ELF-1 (cell line): ENCODE measurements around the gene HES1.
"Not testable (repeated sequence)": the region's sequence is repeated elsewhere in the genome, so short reads cannot be mapped to it uniquely, and the experiment has no call there.

Experiments used
- DNase-seq: peaks from one replicate; pipeline ENCODE4 v3.0.0-alpha.2; 2016; ENCODE audit warnings: low read depth, low spot score

The HES1 gene

DNA sequence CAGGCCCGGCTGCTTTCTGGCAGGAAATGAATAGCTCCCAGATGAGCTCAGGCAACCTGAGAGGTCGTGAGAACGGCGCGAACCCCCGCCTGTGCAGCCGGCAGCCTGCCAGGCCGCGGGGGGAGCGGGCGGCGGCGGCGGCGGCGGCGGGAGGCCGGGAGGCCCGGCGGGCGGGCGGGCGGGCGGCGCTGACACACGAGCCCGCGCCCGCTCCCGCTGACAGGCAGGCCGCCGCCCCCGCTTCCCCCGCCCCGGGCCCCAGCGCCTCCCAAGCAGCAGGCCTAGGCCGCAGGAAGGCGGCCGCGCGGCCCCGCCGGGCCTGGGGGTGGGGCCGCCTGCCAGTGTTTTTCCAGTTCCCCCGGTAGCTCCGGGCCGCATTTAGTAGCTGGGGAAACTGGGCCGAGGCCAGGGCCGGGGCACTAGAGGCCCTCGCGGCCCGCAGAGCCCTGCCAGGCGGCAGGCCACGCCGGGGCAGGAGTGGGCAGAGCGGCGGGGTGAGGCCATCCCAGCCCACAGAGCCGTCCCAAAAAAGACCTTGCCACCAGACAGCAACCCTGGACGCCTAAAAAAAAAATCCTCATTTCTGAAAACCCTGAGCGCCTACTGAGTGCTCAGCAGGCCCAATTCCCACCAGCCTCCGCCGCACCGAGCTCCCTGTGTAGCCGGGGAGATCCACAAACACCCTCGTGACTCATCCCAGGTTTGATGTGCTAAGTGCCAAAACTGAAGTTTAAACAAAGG is 5.6 kb downstream of the HES1 start:
- DNase-seq = peak; percentile 95

- peak; percentile 65 for DNase-seq
Observed at GRCh38 chr3:194142156-194142910, 6.4 kb downstream of the HES1 start.

DNA sequence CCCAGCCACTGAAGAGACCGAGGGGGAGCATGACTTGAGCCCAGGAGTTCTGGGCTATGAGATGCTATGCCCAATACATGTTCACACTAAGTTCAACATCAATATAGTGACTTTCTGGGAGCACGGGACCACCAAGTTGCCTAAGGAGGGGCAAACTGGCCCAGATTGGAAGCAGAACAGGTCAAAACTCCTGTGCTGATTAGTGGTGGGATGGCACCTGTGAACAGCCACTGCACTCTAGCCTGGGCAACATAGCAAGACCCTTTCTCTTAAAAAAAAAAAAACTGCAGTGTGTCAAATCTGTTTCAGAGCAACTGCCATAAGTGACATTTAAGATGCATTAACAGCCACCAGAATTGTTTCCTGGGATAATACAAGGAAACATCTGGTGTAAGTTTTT is 9.8 kb downstream of the HES1 start:
- no peak for DNase-seq

DNA sequence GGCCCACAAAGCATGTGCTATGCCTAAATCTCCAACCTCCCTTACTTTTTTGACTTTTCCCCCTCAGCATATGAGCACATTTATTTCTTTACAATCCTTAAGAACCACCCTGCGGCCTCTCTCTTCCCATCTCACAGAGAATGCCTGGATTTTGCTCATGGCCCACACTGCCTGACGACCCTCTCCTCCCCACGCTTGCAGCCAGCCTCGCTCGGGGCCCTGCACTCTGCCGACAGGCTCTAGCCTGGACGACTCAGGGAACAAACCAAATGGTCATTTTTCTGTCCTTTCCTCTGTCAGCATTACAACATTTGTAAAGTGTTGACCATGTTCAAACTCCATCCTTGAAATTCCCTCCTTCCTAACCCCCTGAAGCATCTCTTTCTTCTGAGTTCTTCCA is 11.7 kb downstream of the HES1 start:
- no peak for DNase-seq

GRCh38 chr3:194148383-194148782 is 12.4 kb downstream of the HES1 start:
- no peak for DNase-seq

GRCh38 chr3:194150252-194150934 is 14.4 kb downstream of the HES1 start:
- no peak for DNase-seq

GRCh38 chr3:194150935-194151302 is 15.0 kb downstream of the HES1 start:
- not testable (repeated sequence) for DNase-seq

DNA sequence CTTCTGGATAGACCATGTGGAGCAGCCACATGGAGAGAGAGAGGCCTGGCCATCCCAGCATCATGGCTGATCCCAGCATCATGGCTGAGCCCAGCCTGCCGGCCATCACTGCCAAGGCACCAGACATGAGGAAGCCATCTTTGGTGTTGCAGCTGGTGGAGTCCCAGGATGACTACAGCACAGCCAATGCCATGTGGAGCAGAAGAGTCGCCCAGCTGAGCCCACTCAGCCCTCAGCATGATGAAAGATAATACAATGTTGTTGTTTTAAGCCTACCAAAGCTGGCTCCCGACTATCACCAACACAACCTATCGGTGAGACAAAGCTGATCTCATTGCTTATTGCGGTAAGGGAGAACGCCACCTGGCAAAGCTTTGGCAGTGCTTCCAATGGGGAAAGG is 18.4 kb downstream of the HES1 start:
- no peak for DNase-seq

GRCh38 chr3:194156095-194156494 is 20.1 kb downstream of the HES1 start:
- no peak for DNase-seq

DNA sequence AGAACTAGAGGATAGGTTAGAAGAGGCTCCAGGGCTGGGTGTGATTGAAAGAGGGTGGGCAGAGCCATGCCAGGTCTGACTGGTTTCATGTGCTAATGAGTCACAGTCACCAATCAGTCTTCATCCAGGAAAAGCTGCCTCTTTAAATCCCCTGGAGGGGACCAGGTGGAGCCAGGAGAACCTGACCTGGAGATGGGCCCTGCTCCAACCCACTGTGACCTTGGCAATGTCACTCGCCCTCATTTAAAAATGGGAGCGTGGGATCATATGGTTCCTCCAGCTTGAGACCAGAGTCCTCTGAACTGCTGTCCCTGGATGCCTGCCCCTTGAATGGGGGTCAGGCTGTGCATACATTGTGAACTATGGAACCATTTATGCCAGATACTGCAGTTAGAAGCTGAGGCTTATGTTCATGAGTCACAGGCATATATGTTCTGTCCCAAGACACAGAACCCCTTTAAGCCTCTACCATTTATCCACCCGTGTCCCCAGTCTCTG is 23.0 kb downstream of the HES1 start:
- peak; percentile 34 for DNase-seq

DNA sequence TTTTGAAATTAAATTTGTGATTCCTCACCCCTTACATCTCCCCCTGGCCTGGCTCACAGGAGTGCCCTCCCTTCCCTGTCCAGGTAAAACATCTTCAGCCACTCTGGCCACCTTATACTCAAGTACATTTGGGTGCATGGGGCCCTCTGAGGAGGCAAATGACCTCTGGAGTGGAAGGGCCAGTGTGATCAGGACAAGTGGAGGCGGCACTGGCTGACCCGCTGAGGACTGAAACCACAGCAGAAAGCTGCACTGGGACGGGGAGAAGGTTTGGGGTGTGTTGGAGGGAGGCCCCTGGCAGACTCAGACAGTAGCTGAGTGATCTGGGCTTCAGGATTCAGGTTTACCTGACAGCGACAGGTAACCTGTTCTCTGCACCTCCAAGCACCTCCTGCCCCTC is 24.2 kb downstream of the HES1 start:
- no peak for DNase-seq

DNA sequence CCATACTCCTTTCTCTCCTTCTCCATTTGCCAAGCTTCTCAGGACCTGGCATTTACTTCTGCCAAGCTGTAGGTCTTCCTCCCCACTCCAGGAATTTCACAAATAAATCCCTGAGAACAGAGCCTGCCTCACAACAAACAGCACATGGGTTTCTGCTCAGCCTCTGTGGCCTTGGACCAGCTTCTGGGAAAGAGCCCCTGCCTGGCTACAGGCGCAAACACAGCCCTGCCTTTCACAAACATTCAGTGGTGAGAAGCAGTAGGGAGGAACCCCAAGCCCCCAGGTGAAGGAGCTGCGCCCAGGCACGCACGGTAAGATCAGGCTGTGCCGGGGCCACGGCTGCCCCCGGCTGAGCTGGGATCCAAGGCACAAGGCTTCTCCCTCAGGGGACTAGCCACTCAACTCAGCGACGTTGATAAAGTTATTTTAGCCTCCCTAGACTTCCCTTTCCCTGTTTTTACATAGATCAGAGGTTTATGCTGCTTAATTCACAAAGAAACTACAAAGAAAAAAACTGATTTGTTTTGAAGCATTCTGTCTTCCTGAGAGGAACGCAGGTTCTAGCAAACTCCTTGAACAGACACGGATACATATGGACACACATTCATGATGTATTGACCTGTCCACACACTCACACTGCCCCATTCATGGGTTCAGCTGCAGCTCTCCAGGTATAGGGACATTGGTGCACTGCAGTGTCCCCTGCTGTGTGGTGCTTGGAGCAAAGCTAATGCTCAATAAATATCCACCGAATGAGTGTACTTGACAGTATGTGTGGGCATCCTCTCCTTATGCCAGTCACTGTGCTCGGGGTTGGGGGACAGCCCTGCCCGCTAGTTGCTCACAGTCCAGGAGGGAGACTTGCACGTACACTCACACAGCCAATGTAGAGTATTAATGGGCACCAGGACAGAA is 25.4 kb downstream of the HES1 start:
- DNase-seq = peak; percentile 65

DNA sequence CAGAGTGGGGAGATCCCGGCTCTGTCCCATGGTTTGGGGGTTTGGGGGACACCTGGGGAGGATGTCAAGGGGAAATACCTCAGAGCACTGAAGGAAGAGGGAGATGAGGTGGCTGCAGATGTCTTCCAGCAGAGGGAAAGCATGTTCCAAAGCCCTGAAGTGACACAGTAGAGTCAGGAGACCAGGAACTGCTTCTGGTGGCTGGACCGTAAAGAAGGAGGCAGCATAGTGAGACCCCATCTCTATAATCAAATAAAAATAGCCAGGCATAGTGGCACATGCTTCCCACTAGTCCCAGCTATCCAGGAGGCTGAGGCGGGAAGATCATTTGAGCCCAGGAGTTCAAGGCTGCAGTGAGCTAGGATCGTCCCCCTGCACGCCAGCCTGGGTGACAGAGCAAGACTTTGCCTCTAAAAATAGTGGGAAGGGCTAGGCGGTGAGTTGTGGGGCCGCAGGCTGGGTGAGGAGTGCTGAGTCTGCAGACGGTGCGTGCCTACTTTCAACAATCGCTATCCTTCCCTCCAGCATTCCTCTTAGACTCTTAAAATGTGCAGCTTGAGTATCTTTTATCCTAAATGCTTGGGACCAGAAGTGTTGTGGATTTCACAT is 26.2 kb downstream of the HES1 start:
- peak; percentile 62 for DNase-seq

GRCh38 chr3:194162817-194163584 is 27.1 kb downstream of the HES1 start:
- DNase-seq = no peak

DNA sequence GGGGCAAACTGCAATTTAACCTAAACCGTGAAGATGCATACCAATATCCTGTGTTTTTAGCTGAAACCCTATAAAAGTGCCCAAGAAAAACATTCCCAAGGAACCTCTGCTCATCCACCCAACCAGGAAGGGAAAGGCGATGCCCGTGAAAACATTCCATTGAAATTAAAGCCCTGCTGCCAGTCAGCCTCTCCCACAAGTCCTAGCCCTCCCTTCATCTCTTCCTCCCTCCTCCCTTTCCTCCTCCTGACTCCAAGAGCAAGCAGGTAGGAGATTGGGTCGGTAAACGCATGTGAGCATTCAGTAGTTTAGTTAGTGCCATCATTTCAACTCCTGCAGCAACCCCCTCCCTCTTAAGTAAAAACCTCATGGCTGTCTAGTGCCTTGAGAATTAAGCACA is 27.7 kb downstream of the HES1 start:
- DNase-seq = no peak

DNA sequence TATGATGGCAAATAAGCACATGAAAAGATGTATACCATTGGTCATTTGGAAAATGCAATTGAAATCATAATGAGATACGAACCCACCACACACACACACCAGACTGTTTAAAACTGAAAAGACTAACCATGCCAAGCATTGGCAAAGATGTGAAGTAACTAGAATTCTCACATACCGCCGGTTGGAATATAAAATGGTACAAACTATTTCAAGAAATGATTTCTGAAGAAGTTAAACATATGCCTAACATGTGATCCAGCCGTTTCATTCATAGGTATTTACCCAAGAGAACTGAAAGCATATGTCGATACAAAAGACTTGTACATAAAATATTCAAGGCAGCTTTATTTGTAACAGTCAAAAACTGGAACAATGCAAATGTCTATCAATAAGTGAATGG is 28.9 kb downstream of the HES1 start:
- DNase-seq = no peak

- no peak for DNase-seq
Observed at GRCh38 chr3:194165271-194166018, 29.5 kb downstream of the HES1 start.

GRCh38 chr3:194166682-194167479 is 30.9 kb downstream of the HES1 start:
- DNase-seq = peak; percentile 54
